Mesenteric fat pad (tissue), 1 donor: Measurements from ENCODE around the gene CARD14. TPM values are rescaled to one million over a fixed set of nuclear protein-coding genes. Genes with fewer than 3 reads are reported as not detected.
"Not testable (repeated sequence)": the region's sequence is repeated elsewhere in the genome, so short reads cannot be mapped to it uniquely, and the experiment has no call there.

ENCODE experiments used
- DNase-seq: peaks from one replicate; pipeline ENCODE4 v3.0.0-alpha.2; 2020; ENCODE audit warnings: low spot score
- total RNA-seq: library from RNA; stranded (reverse); fragmentation: NEBNext Ultra II Directional; extraction: Animal tissue kit (Norgen Biotek cat#: 25700); gene quantifications from one replicate; pipeline ENCODE4 v1.2.1, GENCODE V29; 2021
- donor health status: DM: yes; HTN: yes; CAD: no.

The CARD14 gene
- total RNA-seq, 1 donor from 2014 or later = not detected

GRCh38 chr17:80183581-80184422, 14.0 kb downstream of the CARD14 start:
- DNase-seq = no peak

- DNase-seq = no peak
Observed at GRCh38 chr17:80184423-80184714, 14.5 kb downstream of the CARD14 start.

- DNase-seq = no peak
Observed at GRCh38 chr17:80185968-80186367, 16.1 kb downstream of the CARD14 start.

GRCh38 chr17:80187090-80187489, 17.3 kb downstream of the CARD14 start:
- no peak for DNase-seq

- DNase-seq = peak; percentile 92
Observed at GRCh38 chr17:80187515-80187941, 17.7 kb downstream of the CARD14 start.

- no peak for DNase-seq
Observed at GRCh38 chr17:80189611-80190010, 19.8 kb downstream of the CARD14 start.

- DNase-seq = no peak
Observed at GRCh38 chr17:80190716-80191115, 20.9 kb downstream of the CARD14 start.

GRCh38 chr17:80191192-80191591, 21.4 kb downstream of the CARD14 start:
- no peak for DNase-seq

GRCh38 chr17:80191865-80192661, 22.2 kb downstream of the CARD14 start:
- no peak for DNase-seq

GRCh38 chr17:80195141-80195540, 25.3 kb downstream of the CARD14 start:
- no peak for DNase-seq

- no peak for DNase-seq
Observed at GRCh38 chr17:80195671-80196529, 26.1 kb downstream of the CARD14 start.

- DNase-seq = no peak
Observed at GRCh38 chr17:80196652-80197051, 26.8 kb downstream of the CARD14 start.

- DNase-seq = no peak
Observed at GRCh38 chr17:80198144-80198661, 28.4 kb downstream of the CARD14 start.

GRCh38 chr17:80199295-80199694, 29.5 kb downstream of the CARD14 start:
- not testable (repeated sequence) for DNase-seq

- no peak for DNase-seq
Observed at GRCh38 chr17:80201446-80201845, 31.6 kb downstream of the CARD14 start.

- DNase-seq = no peak
Observed at GRCh38 chr17:80202197-80202596, 32.4 kb downstream of the CARD14 start.

GRCh38 chr17:80203471-80203963, 33.7 kb downstream of the CARD14 start:
- no peak for DNase-seq

GRCh38 chr17:80204626-80205468, 35.0 kb downstream of the CARD14 start:
- DNase-seq = no peak

GRCh38 chr17:80205811-80206210, 36.0 kb downstream of the CARD14 start:
- no peak for DNase-seq

- no peak for DNase-seq
Observed at GRCh38 chr17:80208050-80208449, 38.2 kb downstream of the CARD14 start.
